ENCODE measurements around the gene ZNF416.

The ZNF416 gene

GRCh38 chr19:57558525-57558924 lies 20.2 kb downstream of the ZNF416 start:
- no peak for DNase-seq

GRCh38 chr19:57557659-57558058 lies 21.1 kb downstream of the ZNF416 start:
- no peak for DNase-seq

- DNase-seq = no peak
Measured at GRCh38 chr19:57552432-57552831, 26.3 kb downstream of the ZNF416 start.

- no peak for DNase-seq
Measured at GRCh38 chr19:57546513-57546912, 32.2 kb downstream of the ZNF416 start.

DNA sequence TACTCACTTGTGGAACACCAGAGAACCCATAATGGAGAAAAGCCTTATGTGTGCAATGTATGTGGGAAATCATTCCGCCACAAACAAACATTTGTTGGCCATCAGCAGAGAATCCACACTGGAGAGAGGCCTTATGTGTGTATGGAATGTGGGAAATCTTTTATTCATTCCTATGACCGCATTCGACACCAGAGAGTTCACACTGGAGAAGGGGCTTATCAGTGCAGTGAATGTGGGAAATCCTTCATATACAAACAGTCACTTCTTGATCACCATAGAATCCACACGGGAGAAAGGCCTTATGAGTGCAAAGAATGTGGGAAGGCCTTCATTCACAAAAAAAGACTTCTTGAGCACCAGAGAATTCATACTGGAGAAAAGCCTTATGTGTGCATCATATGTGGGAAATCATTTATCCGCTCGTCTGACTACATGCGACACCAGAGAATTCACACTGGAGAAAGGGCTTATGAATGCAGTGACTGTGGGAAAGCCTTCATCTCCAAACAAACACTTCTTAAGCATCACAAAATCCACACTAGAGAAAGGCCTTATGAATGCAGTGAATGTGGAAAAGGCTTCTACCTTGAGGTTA lies 40.7 kb downstream of the ZNF416 start:
- DNase-seq = no peak

DNA sequence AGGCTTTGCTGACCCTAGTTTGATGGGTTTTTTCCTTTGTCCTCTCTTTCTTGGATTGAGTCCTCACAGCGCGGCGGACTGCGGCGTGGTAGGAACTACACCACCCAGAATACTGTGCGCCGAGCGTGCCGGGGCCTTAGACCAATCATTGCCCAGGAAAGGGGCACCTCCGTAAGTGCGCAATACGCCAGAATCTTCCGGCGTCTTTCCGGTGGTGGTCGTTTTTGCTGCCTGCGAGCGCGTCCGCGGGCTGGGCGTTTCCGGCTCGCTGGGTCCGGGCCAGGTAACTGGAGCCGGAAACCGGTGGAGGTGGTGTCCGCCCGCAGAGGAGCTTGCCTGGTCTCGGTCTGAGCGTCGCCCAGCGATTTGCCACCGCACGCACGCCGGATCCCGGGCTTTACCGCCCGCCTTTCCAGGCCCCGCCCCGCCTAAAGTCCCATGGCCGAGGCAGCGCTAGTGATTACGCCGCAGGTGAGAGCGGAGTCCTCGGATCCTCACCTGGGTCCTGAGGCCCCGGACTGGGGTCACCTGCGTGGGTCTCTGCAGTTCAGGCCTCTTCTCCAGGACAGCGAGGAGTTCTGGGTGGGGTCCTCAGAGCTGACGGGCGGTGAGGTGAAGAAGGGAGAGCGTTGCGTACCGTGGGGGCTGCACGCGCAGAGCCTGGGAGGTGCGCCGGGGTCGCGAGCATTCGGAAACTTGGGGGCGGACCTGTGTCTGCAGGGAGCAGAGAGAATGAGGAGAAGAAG lies 51.4 kb downstream of the ZNF416 start, which contains the start of gene ZNF549:
ZNF549 (plus strand) TSS at position 221 of the 746 bp plus-strand sequence; CDS start at position 439, 218 bp downstream.
- DNase-seq = peak; percentile 43
